GM13977 (cell line): ENCODE measurements around the gene PCYT2.

Experiments
- DNase-seq: peaks from one replicate; pipeline ENCODE4 v3.0.0; 2012; ENCODE audit warnings: low spot score
- in situ Hi-C: fragments of 300-500 bp; cut with MboI; formaldehyde crosslinking; loops from one replicate; pipeline ENCODE4 v1.12.0; 2022; ENCODE audit warnings: low sequenced_read_pairs, low pct_unique_long_range_greater_than_20kb, mixed read lengths, inconsistent platforms; ENCODE audit not compliant: unreplicated experiment
- TF ChIP-seq, protein P1 (sequence below): IDR thresholded peaks from 2 replicates; pipeline ENCODE4 v1.5.1; 2012; ENCODE audit warnings: mild to moderate bottlenecking, control low read depth; ENCODE audit not compliant: insufficient read depth; ENCODE audit errors: extremely low read depth, missing control alignments

Gene PCYT2

DNA sequence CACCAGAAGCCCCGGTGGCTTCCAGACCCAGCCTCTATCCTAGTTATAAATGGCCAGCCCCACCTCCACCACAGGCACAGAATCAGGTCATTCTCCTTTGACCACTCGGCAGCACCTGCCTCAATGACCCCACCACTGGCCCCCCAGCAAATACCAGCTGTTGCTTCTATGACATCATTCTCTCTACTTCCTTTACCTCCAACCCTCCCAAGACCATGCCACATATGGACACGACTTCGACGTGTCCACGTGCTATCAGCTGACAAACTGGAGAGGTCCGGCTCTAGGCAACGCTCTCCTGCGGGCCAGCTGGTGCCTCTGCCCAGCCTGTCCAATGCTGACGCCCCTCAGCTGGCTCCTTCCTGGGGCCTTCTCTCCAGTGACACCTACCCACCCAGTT lies 25.7 kb downstream of the PCYT2 start:
- TF ChIP-seq, protein P1, sequence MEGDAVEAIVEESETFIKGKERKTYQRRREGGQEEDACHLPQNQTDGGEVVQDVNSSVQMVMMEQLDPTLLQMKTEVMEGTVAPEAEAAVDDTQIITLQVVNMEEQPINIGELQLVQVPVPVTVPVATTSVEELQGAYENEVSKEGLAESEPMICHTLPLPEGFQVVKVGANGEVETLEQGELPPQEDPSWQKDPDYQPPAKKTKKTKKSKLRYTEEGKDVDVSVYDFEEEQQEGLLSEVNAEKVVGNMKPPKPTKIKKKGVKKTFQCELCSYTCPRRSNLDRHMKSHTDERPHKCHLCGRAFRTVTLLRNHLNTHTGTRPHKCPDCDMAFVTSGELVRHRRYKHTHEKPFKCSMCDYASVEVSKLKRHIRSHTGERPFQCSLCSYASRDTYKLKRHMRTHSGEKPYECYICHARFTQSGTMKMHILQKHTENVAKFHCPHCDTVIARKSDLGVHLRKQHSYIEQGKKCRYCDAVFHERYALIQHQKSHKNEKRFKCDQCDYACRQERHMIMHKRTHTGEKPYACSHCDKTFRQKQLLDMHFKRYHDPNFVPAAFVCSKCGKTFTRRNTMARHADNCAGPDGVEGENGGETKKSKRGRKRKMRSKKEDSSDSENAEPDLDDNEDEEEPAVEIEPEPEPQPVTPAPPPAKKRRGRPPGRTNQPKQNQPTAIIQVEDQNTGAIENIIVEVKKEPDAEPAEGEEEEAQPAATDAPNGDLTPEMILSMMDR: no peak
- in situ Hi-C loops: no loop called here
- no peak for DNase-seq

DNA sequence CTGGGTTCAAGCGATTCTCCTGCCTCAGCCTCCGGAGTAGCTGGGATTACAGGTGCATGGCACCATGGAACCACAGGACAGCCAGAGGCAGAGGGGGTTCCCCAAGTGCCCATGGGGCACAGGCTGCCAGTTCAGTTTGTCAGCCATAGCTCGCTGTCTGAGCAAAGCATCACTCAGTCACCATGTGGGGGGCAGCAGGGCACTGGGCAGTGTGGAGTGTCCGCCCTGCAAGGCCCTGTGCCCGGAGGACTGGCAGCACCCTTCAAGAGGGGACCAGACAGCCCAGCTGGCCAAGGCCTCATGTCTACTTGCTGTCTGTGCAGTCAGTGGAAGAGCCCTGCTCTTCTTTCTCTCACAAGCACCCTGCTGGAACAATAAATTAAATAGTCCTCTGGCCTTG lies 26.2 kb downstream of the PCYT2 start:
- TF ChIP-seq, protein P1: no peak
- no peak for DNase-seq
- in situ Hi-C loops: no loop called here

DNA sequence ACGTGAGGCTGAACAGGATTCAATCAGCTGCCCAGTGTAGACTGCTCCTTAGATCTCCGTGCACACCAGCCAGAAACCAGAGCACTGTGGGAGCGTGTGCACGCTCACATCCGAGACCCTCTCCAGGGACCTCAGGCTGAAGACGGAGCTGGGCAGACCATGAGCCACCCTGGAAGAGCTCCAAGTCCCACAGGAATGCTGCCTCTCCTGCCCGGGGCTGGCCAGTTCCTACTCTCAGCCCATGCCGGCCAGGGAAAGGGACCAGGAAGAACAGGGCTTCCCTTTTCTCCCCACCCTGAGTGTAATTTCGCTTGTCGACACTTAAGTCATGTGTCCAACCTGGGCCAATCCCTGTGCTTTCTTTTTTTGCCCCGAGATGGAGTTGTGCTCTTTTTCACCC lies 26.7 kb downstream of the PCYT2 start:
- no peak for DNase-seq
- in situ Hi-C loops: no loop called here
- TF ChIP-seq, protein P1: no peak

DNA sequence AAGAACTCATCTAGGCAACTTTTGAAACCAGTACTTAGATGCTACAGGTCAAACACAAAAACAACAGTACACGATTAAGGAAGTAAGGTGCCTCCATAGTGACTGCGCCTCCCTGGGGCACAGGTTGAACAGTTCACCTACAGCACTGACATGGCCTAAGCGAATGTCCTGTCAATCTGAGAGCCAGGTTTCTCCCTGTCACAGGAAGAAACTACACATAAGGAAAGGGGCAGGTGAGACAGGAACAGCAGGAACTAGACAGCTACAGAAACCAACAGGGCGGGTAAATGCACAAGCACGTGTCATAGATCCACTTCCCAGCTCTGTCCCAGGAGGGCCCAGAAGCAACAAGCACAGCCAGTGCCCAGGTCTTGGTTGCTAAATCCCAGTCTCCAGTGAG lies 32.1 kb downstream of the PCYT2 start:
- TF ChIP-seq, protein P1: no peak
- DNase-seq: no peak
- in situ Hi-C loops: no loop called here

DNA sequence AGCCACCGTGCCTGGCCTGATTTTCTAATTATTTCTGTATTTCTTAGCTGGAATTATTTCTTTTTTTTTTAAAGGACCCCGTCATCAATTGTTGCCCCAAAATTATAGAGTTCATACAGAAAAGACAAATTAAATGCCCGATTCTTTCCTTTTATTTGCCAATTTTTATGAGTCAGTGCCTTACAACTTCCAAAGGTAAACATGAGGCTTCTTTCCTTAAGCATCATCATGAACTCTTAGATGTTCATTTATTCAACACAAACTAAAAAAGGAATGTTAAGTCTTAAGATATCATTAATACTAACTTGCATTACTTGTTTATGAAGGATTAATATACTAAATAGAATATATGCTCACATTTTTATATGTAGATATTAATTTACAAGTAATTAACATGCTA lies 32.9 kb downstream of the PCYT2 start:
- no peak for DNase-seq
- in situ Hi-C loops: no loop called here
- TF ChIP-seq, protein P1: no peak

DNA sequence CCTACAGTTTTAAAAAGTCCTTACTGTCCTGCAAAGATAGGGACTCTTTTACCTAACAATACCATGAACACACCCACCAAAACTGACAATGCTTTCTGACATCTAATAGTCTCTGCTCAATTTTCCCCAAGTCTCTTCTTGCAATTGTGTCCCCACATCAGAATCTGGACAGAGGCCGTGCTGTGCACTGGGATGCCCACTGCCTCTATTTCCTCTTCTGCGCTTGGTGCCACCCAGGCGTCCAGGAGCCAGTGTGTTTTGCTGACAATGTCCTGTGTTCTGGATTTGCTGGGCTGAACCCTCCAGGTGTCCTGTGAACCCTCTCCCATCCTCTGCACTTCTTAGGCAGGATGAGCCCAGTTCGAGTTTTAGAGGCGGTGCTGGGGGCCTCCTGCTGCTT lies 33.6 kb downstream of the PCYT2 start:
- DNase-seq: no peak
- in situ Hi-C loops: no loop called here
- TF ChIP-seq, protein P1: no peak
